Measurements from ENCODE around the gene RUNX1.

Gene RUNX1

DNA sequence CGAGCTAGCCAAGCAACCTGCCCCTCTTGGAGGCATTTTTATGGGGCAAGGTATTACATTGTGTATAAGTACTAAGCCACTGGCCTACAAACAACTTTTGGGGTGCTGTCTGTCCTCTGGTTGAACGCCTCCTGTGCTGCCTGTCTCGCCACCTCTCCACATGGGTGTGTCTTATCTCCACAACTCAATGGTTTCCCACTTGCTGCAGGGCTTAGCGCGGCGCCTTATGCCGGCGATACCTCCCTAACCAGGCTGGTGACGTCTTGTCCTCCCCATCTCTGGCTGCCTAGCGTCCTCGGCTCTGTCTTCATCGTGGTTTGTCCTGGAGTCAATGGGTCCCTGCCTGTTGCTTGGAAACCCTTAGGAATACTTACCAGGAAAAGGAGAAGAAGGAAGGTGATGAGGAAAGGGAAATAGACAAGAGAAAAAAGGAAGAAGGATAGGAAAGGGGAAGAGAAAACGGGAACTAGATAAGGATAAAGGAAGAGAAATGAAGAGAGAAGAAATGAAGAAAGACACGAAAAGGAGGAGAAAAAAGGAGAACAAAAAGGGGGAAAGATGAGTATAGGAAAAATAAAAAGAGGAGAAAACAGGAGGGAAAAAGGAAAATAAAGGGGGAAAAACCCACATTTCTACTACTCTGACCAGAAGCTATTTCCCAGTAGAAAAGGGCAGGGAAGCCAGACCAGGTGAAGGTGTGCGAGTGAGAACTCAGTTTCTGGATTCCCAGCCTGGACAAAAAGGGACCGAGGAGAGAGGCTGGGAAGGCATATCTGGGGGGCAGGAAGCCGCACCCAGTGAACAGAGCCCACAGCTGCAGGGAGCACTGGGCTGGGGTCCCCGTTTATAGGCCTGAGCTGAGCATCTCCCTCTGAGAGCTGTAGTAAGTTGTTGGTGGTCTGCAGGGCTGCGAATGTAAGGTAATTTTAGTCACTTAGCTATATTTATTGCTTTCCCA, 294.1 kb downstream of the RUNX1 start:
- no peak overlapping the region for H3K4me3 ChIP-seq (ENCODE audit: low read depth, low read length)
- DNase-seq (ENCODE audit: low read depth): no peak

- H3K4me3 ChIP-seq (ENCODE audit: low read depth, low read length): no peak overlapping the region
- no peak for DNase-seq (ENCODE audit: low read depth)
Measured at GRCh38 chr21:34748862-34749261, 300.2 kb downstream of the RUNX1 start.

- peak overlapping the region; percentile 4 for H3K4me3 ChIP-seq (ENCODE audit: low read depth, low read length)
Measured at GRCh38 chr21:34745557-34746255, 303.4 kb downstream of the RUNX1 start.

GRCh38 chr21:34744801-34745200, 304.3 kb downstream of the RUNX1 start:
- no peak overlapping the region for H3K4me3 ChIP-seq (ENCODE audit: low read depth, low read length)

More at GRCh38 chr21:34745557-34746255, 303.4 kb downstream of the RUNX1 start:
- DNase-seq (ENCODE audit: low read depth): peak; percentile 55

GRCh38 chr21:34743831-34744230, 305.3 kb downstream of the RUNX1 start:
- no peak overlapping the region for H3K4me3 ChIP-seq (ENCODE audit: low read depth, low read length)
- peak; percentile 31 for DNase-seq (ENCODE audit: low read depth)

More at GRCh38 chr21:34744801-34745200, 304.3 kb downstream of the RUNX1 start:
- DNase-seq (ENCODE audit: low read depth): no peak

GRCh38 chr21:34743285-34743684, 305.8 kb downstream of the RUNX1 start:
- DNase-seq (ENCODE audit: low read depth): no peak
- H3K4me3 ChIP-seq (ENCODE audit: low read depth, low read length): no peak overlapping the region

DNA sequence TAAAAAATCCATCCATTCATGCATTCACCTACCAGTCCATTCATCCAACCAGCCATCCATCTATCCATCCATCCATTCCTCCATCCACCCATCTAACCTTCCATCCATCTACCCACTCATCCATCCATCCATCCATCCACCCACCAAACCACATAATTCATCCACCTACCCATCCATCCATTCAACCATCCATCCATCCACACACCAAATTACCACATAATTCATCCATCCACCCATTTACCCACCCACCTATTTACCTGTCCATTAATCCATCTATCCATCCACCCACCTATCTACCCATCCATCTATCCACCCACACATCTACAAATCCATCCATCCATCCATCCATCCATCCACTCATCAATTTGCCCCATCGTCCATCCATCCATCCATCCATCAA, 308.9 kb downstream of the RUNX1 start:
- no peak for DNase-seq (ENCODE audit: low read depth)

More for the DNA sequence above, 308.9 kb downstream of the RUNX1 start:
- no peak overlapping the region for H3K4me3 ChIP-seq (ENCODE audit: low read depth, low read length)
